Natural killer cell (primary cell): ENCODE results near the gene DNM2. TPM values are rescaled to one million over a fixed set of nuclear protein-coding genes. Genes with fewer than 3 reads are reported as not detected.

Experiments
- ATAC-seq, 3 donors: fragments of 150-1000 bp in 2 of 3; fragments of 200-7000 bp in 1 of 3; cut with Tn5 transposase; 1 replicate in 1 of 3; 2 replicates in 2 of 3; pipeline ENCODE4 v1.10.0; 2021; ENCODE audit warnings: mild to moderate bottlenecking in 2 of 3, moderate library complexity in 2 of 3
- DNase-seq, 2 donors: peaks; one replicate each; pipeline versions ENCODE4 v3.0.0 to v3.0.0-alpha.2; 2013 to 2021; ENCODE audit warnings: mixed read lengths in 1 of 2
- H3K27ac ChIP-seq: one replicate; pipeline ENCODE4 v1.5.1; 2013; ENCODE audit warnings: mild to moderate bottlenecking, low read length
- H3K27me3 ChIP-seq: one replicate; pipeline ENCODE4 v1.6.1; 2013; ENCODE audit warnings: low read length; ENCODE audit not compliant: control insufficient read depth, insufficient read depth
- H3K36me3 ChIP-seq: one replicate; pipeline ENCODE4 v1.6.1; 2013; ENCODE audit warnings: low read length; ENCODE audit not compliant: control insufficient read depth, insufficient read depth
- H3K4me1 ChIP-seq: one replicate; pipeline ENCODE4 v1.6.1; 2013; ENCODE audit warnings: low read length; ENCODE audit not compliant: control insufficient read depth, insufficient read depth
- H3K4me3 ChIP-seq: one replicate; pipeline ENCODE4 v1.5.1; 2013; ENCODE audit warnings: low read length
- H3K9me3 ChIP-seq: one replicate; pipeline ENCODE4 v1.6.1; 2013; ENCODE audit warnings: low read length; ENCODE audit not compliant: control insufficient read depth, insufficient read depth
- H3K27ac Mint-ChIP-seq, 2 donors: one replicate each; pipeline ENCODE4 v1.8.0; 2022; ENCODE audit warnings: mild to moderate bottlenecking in 2 of 2, mixed read lengths in 2 of 2, moderate library complexity in 1 of 2
- H3K27me3 Mint-ChIP-seq, 2 donors: one replicate each; pipeline ENCODE4 v1.8.0; 2022; ENCODE audit warnings: low read depth in 2 of 2, mixed read lengths in 2 of 2
- H3K36me3 Mint-ChIP-seq: one replicate; pipeline ENCODE4 v1.8.0; 2022; ENCODE audit warnings: mixed read lengths
- H3K4me1 Mint-ChIP-seq, 2 donors: one replicate each; pipeline ENCODE4 v1.8.0; 2022; ENCODE audit warnings: mixed read lengths in 2 of 2
- H3K4me3 Mint-ChIP-seq: one replicate; pipeline ENCODE4 v1.8.0; 2022; ENCODE audit warnings: mild to moderate bottlenecking, moderate library complexity, mixed read lengths
- H3K9me3 Mint-ChIP-seq, 2 donors: one replicate each; pipeline ENCODE4 v1.8.0; 2022; ENCODE audit warnings: mixed read lengths in 2 of 2
- WGBS: methylation state at CpG from one replicate; pipeline ENCODE4 v1.1.7; 2013; ENCODE audit warnings: missing lambda C conversion rate; ENCODE audit not compliant: insufficient coverage; 5-methylcytosine and 5-hydroxymethylcytosine counted together
- intact Hi-C: fragments of 100-400 bp; cut with micrococcal nuclease; formaldehyde crosslinking; loops from one replicate; pipeline ENCODE4 v1.14.2; 2022
- total RNA-seq, 4 donors: library from RNA; stranded (reverse); fragments of 120-200 nt in 1 of 4; gene quantifications; one replicate each; pipeline versions ENCODE4 v1.2.3 to v1.2.4, GENCODE V29; 2013 to 2022
- TF ChIP-seq, protein P1 (sequence below): fragments of 200-600 bp; IDR thresholded peaks from one replicate; pipeline ENCODE4 v1.8.0; 2022; ENCODE audit warnings: antibody characterized with exemption

DNM2 gene
- total RNA-seq, 3 donors from 2014 or later (not counting 1 experiment from before 2014, with no cell fraction given), result 419 to 491 (median 428) TPM

DNA sequence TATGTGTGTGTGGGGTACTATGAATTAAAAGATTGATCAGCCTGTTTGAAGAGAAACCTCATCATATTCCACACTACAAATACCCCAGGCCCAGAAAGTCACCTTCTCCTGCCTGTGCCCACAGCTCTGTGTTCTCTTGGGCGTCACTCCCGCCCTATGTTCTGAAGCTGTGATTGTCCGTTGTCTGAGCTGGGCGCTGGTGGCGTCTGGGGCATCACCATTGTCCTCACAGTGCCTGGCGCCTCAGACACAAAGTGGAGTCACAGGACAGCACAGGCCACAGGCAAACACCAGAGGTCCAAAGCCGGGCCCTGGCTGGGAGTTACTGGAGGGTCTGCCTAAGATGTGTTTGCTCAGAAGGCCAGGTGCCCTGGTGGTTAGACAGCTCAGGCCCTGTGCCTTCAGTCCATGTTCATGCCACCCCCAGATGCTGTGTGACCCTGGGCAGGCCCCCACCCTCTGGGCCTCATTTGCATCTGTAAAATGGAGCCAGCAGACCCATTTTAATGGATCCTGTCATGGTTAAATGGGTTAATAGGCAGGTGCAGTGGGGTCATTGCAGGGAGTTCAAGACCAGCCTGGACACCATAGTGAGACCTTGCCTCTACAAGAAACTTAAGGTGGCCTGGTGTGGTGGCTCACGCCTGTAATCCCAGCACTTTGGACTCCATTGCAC lies 34.5 kb downstream of the DNM2 start:
- peak overlapping the region; percentile 94 to 97 for H3K27ac Mint-ChIP-seq
- Histone ChIP-seq H3K9me3 (no peaks in the 10 kb centered on the region), H3K27ac (no peak overlapping the region), H3K4me1 (peaks cover 88% of the 10 kb centered on the region), H3K36me3 (no peaks in the 10 kb centered on the region), H3K4me3 (no peak overlapping the region), H3K27me3 (no peaks in the 10 kb centered on the region)
- no peak overlapping the region for H3K4me3 Mint-ChIP-seq
- DNase-seq (no peak), ATAC-seq (no peak)
- H3K36me3 Mint-ChIP-seq, result no peaks in the 10 kb centered on the region
- intact Hi-C loops, result no loop called here
- H3K9me3 Mint-ChIP-seq, result no peaks in the 10 kb centered on the region
- peaks cover 85 to 92% of the 10 kb centered on the region in 2 donors for H3K4me1 Mint-ChIP-seq
- H3K27me3 Mint-ChIP-seq, result no peaks in the 10 kb centered on the region
- 93% methylated on average over 8 of the region's 8 CpGs for WGBS
- TF ChIP-seq, protein P1, sequence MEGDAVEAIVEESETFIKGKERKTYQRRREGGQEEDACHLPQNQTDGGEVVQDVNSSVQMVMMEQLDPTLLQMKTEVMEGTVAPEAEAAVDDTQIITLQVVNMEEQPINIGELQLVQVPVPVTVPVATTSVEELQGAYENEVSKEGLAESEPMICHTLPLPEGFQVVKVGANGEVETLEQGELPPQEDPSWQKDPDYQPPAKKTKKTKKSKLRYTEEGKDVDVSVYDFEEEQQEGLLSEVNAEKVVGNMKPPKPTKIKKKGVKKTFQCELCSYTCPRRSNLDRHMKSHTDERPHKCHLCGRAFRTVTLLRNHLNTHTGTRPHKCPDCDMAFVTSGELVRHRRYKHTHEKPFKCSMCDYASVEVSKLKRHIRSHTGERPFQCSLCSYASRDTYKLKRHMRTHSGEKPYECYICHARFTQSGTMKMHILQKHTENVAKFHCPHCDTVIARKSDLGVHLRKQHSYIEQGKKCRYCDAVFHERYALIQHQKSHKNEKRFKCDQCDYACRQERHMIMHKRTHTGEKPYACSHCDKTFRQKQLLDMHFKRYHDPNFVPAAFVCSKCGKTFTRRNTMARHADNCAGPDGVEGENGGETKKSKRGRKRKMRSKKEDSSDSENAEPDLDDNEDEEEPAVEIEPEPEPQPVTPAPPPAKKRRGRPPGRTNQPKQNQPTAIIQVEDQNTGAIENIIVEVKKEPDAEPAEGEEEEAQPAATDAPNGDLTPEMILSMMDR, result no peak

DNA sequence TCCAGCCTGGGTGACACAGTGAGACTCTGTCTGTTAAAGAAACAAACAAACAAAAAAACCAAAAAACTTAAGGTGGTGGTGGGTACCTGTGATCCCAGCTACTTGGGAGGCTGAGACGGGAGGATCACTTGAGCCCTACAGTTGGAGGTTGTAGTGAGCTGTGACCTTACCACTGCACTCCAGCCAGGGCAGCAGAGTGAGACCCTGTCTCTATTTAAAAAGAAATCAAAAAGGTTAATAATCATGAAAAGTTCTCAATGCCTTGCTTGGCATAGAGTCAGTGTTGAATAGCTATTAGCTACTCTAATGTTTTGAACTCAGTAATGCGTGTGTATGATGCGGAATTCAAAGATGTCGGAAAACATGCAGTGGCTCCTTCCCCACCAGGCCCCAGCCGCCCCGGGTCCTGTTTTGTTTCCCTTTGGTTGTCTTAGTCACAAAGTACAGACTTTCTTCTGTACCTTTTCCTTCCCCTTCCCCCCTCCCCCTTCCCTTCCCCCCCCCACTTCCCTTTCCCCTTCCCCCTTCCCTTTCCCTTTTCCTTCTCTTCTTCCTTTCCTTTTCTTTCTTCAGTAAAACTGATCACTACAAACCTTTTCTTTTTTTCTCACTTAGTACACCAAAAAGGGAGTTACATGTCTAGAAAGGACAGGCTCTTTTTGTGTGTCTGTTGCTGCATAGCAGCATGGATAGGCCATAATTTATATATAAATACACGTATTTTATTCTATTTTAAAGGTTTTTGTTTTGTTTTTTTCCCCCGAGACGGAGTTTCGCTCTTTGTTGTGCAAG lies 35.2 kb downstream of the DNM2 start:
- intact Hi-C loops, result no loop called here

DNA sequence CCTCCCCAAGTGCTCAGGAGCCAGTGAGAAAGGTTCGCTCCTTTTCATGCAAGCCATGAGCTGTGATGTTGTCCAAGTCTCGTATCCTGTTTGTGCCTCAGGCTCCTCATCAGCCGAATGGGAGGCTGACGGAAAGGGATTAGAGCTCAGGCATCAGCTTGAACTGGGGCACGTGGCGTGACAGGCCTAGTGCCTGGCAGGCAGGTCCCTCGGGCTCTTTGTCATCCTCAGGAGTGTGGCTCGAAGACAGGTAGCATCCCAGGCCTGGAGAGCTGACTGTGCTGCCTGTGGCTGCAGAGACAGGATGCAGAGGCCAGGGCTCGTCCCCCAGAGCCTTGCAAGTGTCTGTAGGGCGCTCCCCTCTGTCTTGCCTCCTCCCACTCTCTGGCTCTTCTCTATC lies 38.5 kb downstream of the DNM2 start:
- ATAC-seq, result no peak
- no peaks in the 10 kb centered on the region for H3K27me3 Mint-ChIP-seq
- Histone ChIP-seq H3K36me3 (peaks cover 3% of the 10 kb centered on the region), H3K4me3 (no peak overlapping the region), H3K27ac (peak overlapping the region; percentile 2), H3K27me3 (no peaks in the 10 kb centered on the region), H3K9me3 (no peaks in the 10 kb centered on the region), H3K4me1 (peaks cover 81% of the 10 kb centered on the region)
- 82% methylated on average over 10 of the region's 10 CpGs for WGBS
- no peaks in the 10 kb centered on the region for H3K36me3 Mint-ChIP-seq
- peaks cover 69 to 81% of the 10 kb centered on the region in 2 donors for H3K4me1 Mint-ChIP-seq
- TF ChIP-seq, protein P1, result no peak
- no peak for DNase-seq
- H3K9me3 Mint-ChIP-seq, result no peaks in the 10 kb centered on the region
- H3K4me3 Mint-ChIP-seq, result no peak overlapping the region
- peak overlapping the region; percentile 94 to 97 for H3K27ac Mint-ChIP-seq
- intact Hi-C loops, result no loop called here

More for the DNA sequence above, 35.2 kb downstream of the DNM2 start:
- H3K9me3 ChIP-seq, result no peaks in the 10 kb centered on the region
- DNase-seq (no peak), ATAC-seq (no peak)
- H3K36me3 ChIP-seq, result no peaks in the 10 kb centered on the region
- 88% methylated on average over 9 of the region's 10 CpGs for WGBS
- no peaks in the 10 kb centered on the region for H3K9me3 Mint-ChIP-seq
- no peak overlapping the region for H3K4me3 ChIP-seq
- H3K27me3 ChIP-seq, result no peaks in the 10 kb centered on the region
- TF ChIP-seq, protein P1, result no peak
- H3K4me1 ChIP-seq, result peaks cover 85% of the 10 kb centered on the region
- no peaks in the 10 kb centered on the region for H3K27me3 Mint-ChIP-seq
- H3K4me3 Mint-ChIP-seq, result no peak overlapping the region
- H3K36me3 Mint-ChIP-seq, result no peaks in the 10 kb centered on the region
- H3K27ac ChIP-seq, result no peak overlapping the region
- H3K27ac Mint-ChIP-seq, result peak overlapping the region; percentile 94 to 97
- H3K4me1 Mint-ChIP-seq, result peaks cover 78 to 86% of the 10 kb centered on the region in 2 donors
